Measurements from ENCODE around the gene HASPIN.
"Not testable (repeated sequence)": the region's sequence is repeated elsewhere in the genome, so short reads cannot be mapped to it uniquely, and the experiment has no call there.

Gene HASPIN

GRCh38 chr17:3730881-3731429 lies 7.3 kb downstream of the HASPIN start:
- Histone ChIP-seq H3K27me3 (ENCODE audit: insufficient read depth, low read length, poor library complexity) (no peaks in the 10 kb centered on the region), H2AFZ (ENCODE audit: low read depth, low read length) (no peak overlapping the region), H3K36me3 (ENCODE audit: insufficient read depth, low read length) (peaks cover 36% of the 10 kb centered on the region), H3K4me2 (ENCODE audit: insufficient read depth, low read length) (no peak overlapping the region), H3K9me3 (ENCODE audit: insufficient read depth, low read length, severe bottlenecking) (no peaks in the 10 kb centered on the region), H3K4me1 (ENCODE audit: insufficient read depth, low read length) (peaks cover 19% of the 10 kb centered on the region), H3K9ac (ENCODE audit: low read depth, low read length) (no peak overlapping the region), H3K4me3 (ENCODE audit: low read depth in 1 of 2, low read length in 2 of 2) (no peak overlapping the region), H3K79me2 (ENCODE audit: insufficient read depth, low read length) (peaks cover 24% of the 10 kb centered on the region), H4K20me1 (ENCODE audit: insufficient read depth, low read length) (peaks cover 5% of the 10 kb centered on the region; the same call in 1 of the 2 replicates), H3K27ac (ENCODE audit: low read length) (no peak overlapping the region)
- TF ChIP-seq EZH2 (IDR thresholded peaks at IDR 0.05; ENCODE audit: borderline replicate concordance, low read depth, low read length, severe bottlenecking) = no peak
- TF ChIP-seq CTCF (IDR thresholded peaks at IDR 0.05; ENCODE audit: borderline replicate concordance, extremely low read depth, low read length, poor library complexity, severe bottlenecking) = no peak
- no peak for ATAC-seq (ENCODE audit: insufficient read depth, low read depth)
- DNase-seq = no peak

- TF ChIP-seq EZH2 (IDR thresholded peaks at IDR 0.05; ENCODE audit: borderline replicate concordance, low read depth, low read length, severe bottlenecking) (no peak), CTCF (IDR thresholded peaks at IDR 0.05; ENCODE audit: borderline replicate concordance, extremely low read depth, low read length, poor library complexity, severe bottlenecking) (no peak)
- H3K36me3 ChIP-seq (ENCODE audit: insufficient read depth, low read length) = peaks cover 25% of the 10 kb centered on the region
- no peak overlapping the region for H3K4me3 ChIP-seq (ENCODE audit: low read depth in 1 of 2, low read length in 2 of 2)
- ATAC-seq (ENCODE audit: insufficient read depth, low read depth) = no peak
- no peak overlapping the region for H3K27ac ChIP-seq (ENCODE audit: low read length)
- H3K27me3 ChIP-seq (ENCODE audit: insufficient read depth, low read length, poor library complexity) = no peaks in the 10 kb centered on the region
- H3K9ac ChIP-seq (ENCODE audit: low read depth, low read length) = no peak overlapping the region
- no peak overlapping the region for H3K4me2 ChIP-seq (ENCODE audit: insufficient read depth, low read length)
- H3K9me3 ChIP-seq (ENCODE audit: insufficient read depth, low read length, severe bottlenecking) = no peaks in the 10 kb centered on the region
- peaks cover 9% of the 10 kb centered on the region for H3K4me1 ChIP-seq (ENCODE audit: insufficient read depth, low read length)
- DNase-seq = no peak
- H4K20me1 ChIP-seq (ENCODE audit: insufficient read depth, low read length) = no peaks in the 10 kb centered on the region; the same call in 1 of the 2 replicates
- peaks cover 13% of the 10 kb centered on the region for H3K79me2 ChIP-seq (ENCODE audit: insufficient read depth, low read length)
- H2AFZ ChIP-seq (ENCODE audit: low read depth, low read length) = no peak overlapping the region
Observed at GRCh38 chr17:3732210-3732621, 8.5 kb downstream of the HASPIN start.

DNA sequence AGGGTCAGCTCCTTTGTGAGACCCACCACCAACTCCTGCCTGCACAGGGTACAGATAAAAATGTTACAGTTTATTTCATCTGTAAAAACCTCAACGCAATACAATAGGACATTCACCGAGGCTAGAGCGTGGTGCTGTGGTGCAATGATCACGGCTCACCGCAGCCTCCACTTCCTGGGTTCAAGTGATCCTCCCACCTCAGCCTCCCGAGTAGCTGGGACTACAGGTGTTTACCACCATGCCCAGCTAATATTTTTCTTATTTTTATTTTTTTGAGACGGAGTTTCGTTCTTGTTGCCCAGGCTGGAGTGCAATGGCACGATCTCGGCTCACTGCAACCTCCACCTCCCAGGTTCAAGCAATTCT lies 11.2 kb downstream of the HASPIN start:
- H3K4me2 ChIP-seq (ENCODE audit: insufficient read depth, low read length); H3K27me3 ChIP-seq (ENCODE audit: insufficient read depth, low read length, poor library complexity); H2AFZ ChIP-seq (ENCODE audit: low read depth, low read length); H3K9ac ChIP-seq (ENCODE audit: low read depth, low read length); H3K79me2 ChIP-seq (ENCODE audit: insufficient read depth, low read length); DNase-seq; H3K36me3 ChIP-seq (ENCODE audit: insufficient read depth, low read length); H3K27ac ChIP-seq (ENCODE audit: low read length); H4K20me1 ChIP-seq (ENCODE audit: insufficient read depth, low read length); H3K9me3 ChIP-seq (ENCODE audit: insufficient read depth, low read length, severe bottlenecking); H3K4me3 ChIP-seq (ENCODE audit: low read depth in 1 of 2, low read length in 2 of 2); ATAC-seq (ENCODE audit: insufficient read depth, low read depth): not testable (repeated sequence)
- peaks cover 29% of the 10 kb centered on the region for H3K4me1 ChIP-seq (ENCODE audit: insufficient read depth, low read length)

GRCh38 chr17:3735515-3735914 lies 11.8 kb downstream of the HASPIN start:
- no peak overlapping the region for H2AFZ ChIP-seq (ENCODE audit: low read depth, low read length)
- no peak overlapping the region for H3K4me3 ChIP-seq (ENCODE audit: low read depth in 1 of 2, low read length in 2 of 2)
- no peak overlapping the region for H3K4me2 ChIP-seq (ENCODE audit: insufficient read depth, low read length)
- no peak for ATAC-seq (ENCODE audit: insufficient read depth, low read depth)
- no peak for DNase-seq
- no peaks in the 10 kb centered on the region for H3K79me2 ChIP-seq (ENCODE audit: insufficient read depth, low read length)
- H3K27ac ChIP-seq (ENCODE audit: low read length) = no peak overlapping the region
- peaks cover 36% of the 10 kb centered on the region for H3K4me1 ChIP-seq (ENCODE audit: insufficient read depth, low read length)
- no peaks in the 10 kb centered on the region for H4K20me1 ChIP-seq (ENCODE audit: insufficient read depth, low read length)
- peaks cover 5% of the 10 kb centered on the region for H3K36me3 ChIP-seq (ENCODE audit: insufficient read depth, low read length)
- H3K9me3 ChIP-seq (ENCODE audit: insufficient read depth, low read length, severe bottlenecking) = no peaks in the 10 kb centered on the region
- no peak overlapping the region for H3K9ac ChIP-seq (ENCODE audit: low read depth, low read length)
- no peaks in the 10 kb centered on the region for H3K27me3 ChIP-seq (ENCODE audit: insufficient read depth, low read length, poor library complexity)
- TF ChIP-seq EZH2 (IDR thresholded peaks at IDR 0.05; ENCODE audit: borderline replicate concordance, low read depth, low read length, severe bottlenecking) (no peak), CTCF (IDR thresholded peaks at IDR 0.05; ENCODE audit: borderline replicate concordance, extremely low read depth, low read length, poor library complexity, severe bottlenecking) (no peak)
